HG03558 (cell line): ENCODE results near the gene FOXA2.

Source experiments
- ATAC-seq: cut with Tn5 transposase; IDR thresholded peaks from one replicate; pipeline ENCODE4 v1.9.1; 2021; ENCODE audit warnings: moderate number of reproducible peaks; ENCODE audit not compliant: unreplicated experiment; ENCODE audit errors: extremely low read depth

Gene FOXA2

GRCh38 chr20:22584922-22585785 is 782 bp upstream of the FOXA2 start:
- no peak for ATAC-seq

- no peak for ATAC-seq
Observed at GRCh38 chr20:22583773-22584521, 425 bp downstream of the FOXA2 start.

DNA sequence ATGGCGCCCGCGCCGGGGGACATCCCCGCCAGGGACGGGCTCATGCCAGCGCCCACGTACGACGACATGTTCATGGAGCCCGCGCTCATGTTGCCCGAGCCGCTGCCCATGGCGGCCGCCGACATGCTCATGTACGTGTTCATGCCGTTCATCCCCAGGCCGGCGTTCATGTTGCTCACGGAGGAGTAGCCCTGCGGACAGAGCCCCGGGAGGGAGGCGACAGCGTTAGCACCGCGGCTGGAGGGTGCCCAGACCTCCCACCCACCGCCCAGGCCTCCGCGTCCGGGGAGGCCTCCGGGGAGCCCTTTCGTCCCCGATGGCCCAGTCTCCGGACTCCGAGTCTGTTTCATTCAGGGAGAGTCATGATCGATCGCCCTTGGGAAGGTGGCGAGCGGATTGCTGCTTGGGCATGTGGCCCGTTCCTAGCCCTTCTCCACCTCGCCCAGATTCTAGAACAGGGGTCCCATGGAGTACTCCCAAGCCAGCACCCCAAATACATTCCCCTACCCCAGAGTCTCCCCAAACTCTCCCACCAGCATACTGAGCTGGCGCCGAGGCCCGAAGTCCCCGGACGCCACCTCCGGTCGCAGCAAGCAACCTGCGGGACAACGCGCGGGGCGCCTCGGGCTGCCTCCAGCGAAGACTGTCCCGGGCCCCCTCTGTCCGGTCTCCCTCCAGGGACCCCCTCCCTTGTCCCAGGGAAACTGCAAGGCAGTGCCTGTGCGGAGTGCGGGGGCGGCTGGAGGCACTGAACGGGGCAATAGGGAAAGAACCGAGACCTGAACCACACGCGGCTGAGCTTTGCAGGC is 1.2 kb downstream of the FOXA2 start:
- ATAC-seq, result no peak

GRCh38 chr20:22582386-22582963 is 1.9 kb downstream of the FOXA2 start:
- ATAC-seq, result no peak

DNA sequence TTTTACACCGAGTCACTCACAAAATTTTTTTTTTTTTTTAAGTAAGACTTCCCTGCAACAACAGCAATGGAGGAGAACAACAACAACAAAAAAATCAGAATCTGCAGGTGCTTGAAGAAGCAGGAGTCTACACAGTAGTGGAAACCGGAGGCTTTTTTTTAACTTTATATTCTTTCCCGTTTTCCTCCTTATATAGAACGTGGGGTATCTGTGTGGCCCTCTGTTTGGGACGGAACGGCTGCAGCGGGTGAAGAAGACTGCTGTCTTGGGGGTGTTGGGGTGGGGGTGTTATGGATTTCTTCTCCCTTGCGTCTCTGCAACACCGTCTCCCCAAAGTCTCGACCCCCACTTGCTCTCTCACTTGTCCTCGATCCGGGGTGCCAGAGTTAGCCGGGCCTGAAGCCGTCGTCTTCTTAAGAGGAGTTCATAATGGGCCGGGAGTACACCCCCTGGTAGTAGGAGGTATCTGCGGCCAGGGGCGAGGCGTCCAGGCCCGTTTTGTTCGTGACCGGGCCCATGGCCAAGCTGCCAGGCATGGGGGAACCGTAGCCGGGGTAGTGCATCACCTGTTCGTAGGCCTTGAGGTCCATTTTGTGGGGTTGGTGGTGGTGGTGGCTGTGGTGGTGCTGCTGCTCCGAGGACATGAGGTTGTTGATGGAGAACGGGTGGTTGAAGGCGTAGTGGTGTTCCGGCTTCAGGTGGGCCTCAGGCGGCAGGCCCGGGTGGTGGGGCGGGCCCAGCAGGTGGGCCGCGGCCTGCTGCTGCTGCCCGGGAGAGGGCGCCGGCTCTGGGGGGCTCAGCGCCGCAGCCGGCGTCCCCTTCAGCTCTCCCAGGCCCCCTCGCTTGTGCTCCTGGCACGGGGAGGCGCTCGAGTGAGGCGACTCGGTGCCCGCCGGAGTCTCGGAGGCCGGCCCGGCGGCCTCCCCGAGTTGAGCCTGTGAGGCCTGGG is 2.7 kb downstream of the FOXA2 start:
- ATAC-seq, result no peak

DNA sequence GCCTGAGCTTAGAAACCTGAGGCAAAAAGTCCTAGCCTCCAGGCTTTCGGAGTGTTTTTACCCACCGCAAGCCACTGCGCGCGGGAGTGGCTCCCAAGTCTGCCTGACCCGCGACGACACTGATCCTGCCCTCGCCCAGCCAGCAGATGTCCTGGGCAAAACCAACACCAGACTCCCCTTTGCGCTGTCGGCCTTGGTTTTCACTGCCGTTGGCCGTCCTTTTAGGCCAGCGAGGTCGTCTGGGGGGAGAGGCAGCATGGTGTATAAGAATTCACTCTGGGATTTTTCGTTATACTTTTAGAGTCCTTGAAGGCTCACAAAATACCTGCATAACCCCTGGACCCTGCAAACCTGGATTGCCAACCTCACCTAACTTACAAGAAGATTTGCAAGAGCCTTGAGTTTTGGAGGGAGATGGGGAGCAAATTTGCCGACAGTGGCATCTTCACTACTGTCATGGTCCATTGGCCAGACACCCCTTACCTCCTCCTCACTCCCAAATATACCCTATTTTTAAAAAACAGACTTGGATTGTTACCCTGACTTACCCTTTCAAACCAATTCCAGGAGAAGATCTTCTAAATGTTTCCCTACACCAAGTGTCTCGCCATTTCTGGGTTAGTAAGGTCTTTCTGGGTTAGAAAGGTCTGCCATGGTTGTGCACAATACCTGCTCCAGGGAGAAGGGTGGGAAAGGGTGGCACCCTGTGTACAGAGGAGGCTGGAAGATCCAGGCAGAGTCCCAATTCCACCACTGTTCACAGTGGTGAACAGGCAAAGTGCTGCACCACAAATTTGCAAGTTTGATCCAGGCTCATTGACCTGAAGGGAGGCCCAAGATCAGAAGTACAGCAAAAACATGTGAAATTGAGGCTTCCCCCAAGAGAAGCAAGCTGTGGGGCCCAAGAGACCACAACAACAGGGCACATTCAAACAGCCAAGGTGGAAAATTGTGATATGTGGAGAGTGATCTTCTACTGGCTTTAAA is 4.4 kb downstream of the FOXA2 start:
- ATAC-seq, result no peak

- no peak for ATAC-seq
Observed at GRCh38 chr20:22579119-22579427, 5.3 kb downstream of the FOXA2 start.

GRCh38 chr20:22578221-22579118 is 5.9 kb downstream of the FOXA2 start:
- ATAC-seq, result no peak

DNA sequence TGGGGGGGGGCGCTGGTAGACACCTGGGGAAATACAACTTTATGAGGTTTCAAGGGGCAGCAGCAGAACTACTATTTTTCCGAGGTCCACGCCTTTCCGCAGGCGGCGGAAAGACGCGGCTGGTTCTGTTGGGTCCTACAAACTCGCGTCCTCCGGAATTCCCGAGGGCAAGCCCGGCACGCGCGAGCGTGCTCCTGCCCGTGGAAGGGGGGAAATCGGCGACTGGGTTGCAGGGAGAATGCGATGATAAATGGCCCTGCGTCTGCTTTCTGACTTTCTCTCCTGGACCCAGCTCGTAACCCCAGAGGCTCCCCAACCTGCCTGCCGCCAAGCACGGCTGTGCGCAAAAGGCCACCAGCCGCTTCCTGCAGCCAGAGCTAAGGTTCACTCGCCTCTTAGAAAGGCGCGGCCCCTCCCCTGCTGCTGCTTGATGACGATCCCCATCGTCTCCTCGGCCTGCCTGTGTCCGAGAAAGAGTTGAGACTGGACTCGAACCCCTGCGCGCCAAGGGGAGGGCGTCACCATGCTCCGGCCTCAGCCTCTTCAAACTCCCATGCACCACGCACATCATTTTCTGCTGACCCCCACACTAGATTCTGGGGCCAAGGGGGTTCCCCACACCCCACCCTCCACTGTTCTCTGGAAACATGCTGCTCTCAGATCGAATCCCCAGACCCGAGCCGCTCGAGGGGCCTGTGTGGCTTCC is 6.7 kb downstream of the FOXA2 start:
- ATAC-seq, result no peak

GRCh38 chr20:22576733-22577514 is 7.4 kb downstream of the FOXA2 start:
- no peak for ATAC-seq

DNA sequence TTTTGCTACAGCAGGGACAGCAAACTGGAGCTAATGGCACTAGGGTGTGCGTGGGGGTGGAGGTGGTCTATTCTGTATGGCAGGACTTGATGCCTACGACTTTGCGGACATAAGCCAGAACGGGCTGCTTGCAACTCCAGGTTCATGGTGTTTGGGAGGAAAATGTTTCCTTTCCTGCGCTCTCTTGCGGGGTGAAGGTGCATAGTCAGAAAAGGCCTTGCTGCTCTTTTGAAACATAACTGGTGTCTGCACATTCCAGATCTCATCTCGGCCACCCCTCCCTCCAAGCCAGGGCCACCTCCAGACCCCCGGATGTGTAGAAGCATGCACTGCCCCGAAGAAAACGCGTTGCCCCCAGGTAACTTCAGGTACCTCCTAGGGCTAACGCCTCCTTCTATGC is 8.1 kb downstream of the FOXA2 start:
- ATAC-seq, result no peak

GRCh38 chr20:22575737-22576136 is 8.6 kb downstream of the FOXA2 start:
- no peak for ATAC-seq

- no peak for ATAC-seq
Observed at GRCh38 chr20:22575087-22575721, 9.2 kb downstream of the FOXA2 start.

DNA sequence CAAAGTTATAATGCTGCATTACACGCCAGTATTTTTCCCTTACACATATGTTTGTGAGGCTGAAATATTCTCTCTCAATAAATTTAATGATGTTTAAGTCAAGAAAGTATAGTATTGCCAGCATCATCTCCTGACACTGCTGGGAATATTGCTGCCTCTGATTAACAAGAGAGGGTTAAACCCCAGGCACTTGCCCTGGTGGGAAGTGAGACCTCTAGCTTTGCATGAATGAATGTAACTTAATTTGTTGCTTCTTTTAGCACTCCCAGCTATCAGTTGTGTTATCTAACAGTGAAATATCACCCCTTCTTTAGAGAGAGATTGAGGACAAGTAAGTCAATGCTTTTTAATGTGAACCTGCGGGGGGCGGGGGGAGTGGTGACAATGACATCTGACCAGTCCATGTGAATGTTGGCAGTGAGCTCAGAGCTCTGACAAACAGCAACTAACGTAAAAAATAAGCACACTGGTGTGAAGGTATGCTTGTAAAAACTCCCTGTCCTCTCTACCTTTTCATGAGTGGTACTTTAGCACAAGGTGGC is 9.8 kb downstream of the FOXA2 start:
- no peak for ATAC-seq

GRCh38 chr20:22572491-22572890 is 11.9 kb downstream of the FOXA2 start:
- no peak for ATAC-seq
